Measurements from ENCODE around the gene BRSK2. TPM values are rescaled to one million over a fixed set of nuclear protein-coding genes. Genes with fewer than 3 reads are reported as not detected.

The BRSK2 gene
- total and polyA plus RNA-seq, 9 of the 15 experiments (the other 6 are each of a cell fraction or from before 2014, with no cell fraction given) = 0.06 to 0.52 (median 0.18) TPM; not detected in 5

DNA sequence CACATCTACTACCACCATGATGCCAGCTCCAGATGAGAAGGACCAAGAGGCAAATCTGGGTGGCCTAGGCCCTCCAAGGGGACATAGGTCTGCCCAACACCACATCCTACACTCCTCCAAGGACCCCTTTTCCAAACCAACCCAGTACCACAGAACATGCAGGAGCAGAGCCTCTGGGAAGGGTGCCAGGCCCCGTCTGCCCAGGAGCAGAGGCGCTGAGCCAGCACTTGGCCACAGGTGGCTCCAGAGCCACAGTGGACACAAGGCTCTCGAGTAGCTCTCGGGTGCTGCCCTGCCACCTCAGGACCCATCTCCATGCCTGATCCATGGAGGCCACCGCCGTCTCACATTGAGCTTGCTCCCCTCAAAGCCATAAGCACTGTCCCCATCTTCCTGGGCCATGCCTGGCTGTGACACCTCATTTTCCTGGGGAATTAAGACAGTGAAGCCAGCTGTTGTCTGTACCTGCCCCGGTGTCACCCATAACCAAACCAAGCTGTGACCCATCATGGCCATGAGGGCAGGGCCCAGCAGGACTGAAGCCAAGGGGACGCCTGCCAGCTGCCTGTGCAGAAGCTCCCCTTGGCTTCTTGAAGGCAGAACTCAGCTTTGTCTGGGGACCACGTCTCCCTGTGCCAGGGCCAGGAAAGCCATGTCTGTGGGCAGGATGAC, 89.4 kb downstream of the BRSK2 start:
- BruUV-seq (replicated peaks) = no TSS peak
- no peak for ATAC-seq
- H3K36me3 ChIP-seq (ENCODE audit: control insufficient read depth, insufficient read depth, low read length) = peaks cover 9% of the 10 kb centered on the region; the same call in 1 of the 3 replicates
- TF ChIP-seq KDM5B (IDR thresholded peaks at IDR 0.05; ENCODE audit: insufficient replicate concordance, low read depth, low read length) (no peak), YY1 (IDR thresholded peaks at IDR 0.05; ENCODE audit: borderline replicate concordance in 1 of 3, control insufficient read depth in 1 of 3, extremely low read depth in 1 of 3, insufficient read depth in 3 of 3, insufficient read length in 1 of 3, insufficient replicate concordance in 2 of 3, low read depth in 1 of 3, low read length in 2 of 3) (no peak), GATAD2A (IDR thresholded peaks at IDR 0.05) (no peak), ZNF436 (CRISPR knock-in tag; IDR thresholded peaks at IDR 0.05) (no peak), SIRT6 (IDR thresholded peaks at IDR 0.05; ENCODE audit: low read depth, low read length) (no peak), ZFX (CRISPR knock-in tag; IDR thresholded peaks at IDR 0.05) (no peak), MAFK (IDR thresholded peaks at IDR 0.05; ENCODE audit: low read length) (no peak), SMARCC2 (IDR thresholded peaks at IDR 0.05; ENCODE audit: low read depth) (no peak), KHSRP (IDR thresholded peaks at IDR 0.05) (no peak), EWSR1 (IDR thresholded peaks at IDR 0.05; ENCODE audit: borderline replicate concordance, low read depth, partially characterized antibody) (no peak), HNRNPH1 (optimal IDR thresholded peaks at IDR 0.05; ENCODE audit: low read depth, low read length) (no peak), TAF7 (tag; IDR thresholded peaks at IDR 0.05) (no peak)
- TF ChIP-seq, protein P1, sequence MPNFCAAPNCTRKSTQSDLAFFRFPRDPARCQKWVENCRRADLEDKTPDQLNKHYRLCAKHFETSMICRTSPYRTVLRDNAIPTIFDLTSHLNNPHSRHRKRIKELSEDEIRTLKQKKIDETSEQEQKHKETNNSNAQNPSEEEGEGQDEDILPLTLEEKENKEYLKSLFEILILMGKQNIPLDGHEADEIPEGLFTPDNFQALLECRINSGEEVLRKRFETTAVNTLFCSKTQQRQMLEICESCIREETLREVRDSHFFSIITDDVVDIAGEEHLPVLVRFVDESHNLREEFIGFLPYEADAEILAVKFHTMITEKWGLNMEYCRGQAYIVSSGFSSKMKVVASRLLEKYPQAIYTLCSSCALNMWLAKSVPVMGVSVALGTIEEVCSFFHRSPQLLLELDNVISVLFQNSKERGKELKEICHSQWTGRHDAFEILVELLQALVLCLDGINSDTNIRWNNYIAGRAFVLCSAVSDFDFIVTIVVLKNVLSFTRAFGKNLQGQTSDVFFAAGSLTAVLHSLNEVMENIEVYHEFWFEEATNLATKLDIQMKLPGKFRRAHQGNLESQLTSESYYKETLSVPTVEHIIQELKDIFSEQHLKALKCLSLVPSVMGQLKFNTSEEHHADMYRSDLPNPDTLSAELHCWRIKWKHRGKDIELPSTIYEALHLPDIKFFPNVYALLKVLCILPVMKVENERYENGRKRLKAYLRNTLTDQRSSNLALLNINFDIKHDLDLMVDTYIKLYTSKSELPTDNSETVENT (CRISPR knock-in tag; IDR thresholded peaks at IDR 0.05) = no peak
- TF ChIP-seq, protein P2, sequence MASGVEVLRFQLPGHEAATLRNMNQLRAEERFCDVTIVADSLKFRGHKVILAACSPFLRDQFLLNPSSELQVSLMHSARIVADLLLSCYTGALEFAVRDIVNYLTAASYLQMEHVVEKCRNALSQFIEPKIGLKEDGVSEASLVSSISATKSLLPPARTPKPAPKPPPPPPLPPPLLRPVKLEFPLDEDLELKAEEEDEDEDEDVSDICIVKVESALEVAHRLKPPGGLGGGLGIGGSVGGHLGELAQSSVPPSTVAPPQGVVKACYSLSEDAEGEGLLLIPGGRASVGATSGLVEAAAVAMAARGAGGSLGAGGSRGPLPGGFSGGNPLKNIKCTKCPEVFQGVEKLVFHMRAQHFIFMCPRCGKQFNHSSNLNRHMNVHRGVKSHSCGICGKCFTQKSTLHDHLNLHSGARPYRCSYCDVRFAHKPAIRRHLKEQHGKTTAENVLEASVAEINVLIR (CRISPR knock-in tag; IDR thresholded peaks at IDR 0.05) = no peak
- TF ChIP-seq, protein P3, sequence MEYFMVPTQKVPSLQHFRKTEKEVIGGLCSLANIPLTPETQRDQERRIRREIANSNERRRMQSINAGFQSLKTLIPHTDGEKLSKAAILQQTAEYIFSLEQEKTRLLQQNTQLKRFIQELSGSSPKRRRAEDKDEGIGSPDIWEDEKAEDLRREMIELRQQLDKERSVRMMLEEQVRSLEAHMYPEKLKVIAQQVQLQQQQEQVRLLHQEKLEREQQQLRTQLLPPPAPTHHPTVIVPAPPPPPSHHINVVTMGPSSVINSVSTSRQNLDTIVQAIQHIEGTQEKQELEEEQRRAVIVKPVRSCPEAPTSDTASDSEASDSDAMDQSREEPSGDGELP (CRISPR knock-in tag; IDR thresholded peaks at IDR 0.05; ENCODE audit: borderline replicate concordance) = no peak

More for the DNA sequence above, 89.4 kb downstream of the BRSK2 start:
- H3K4me3 ChIP-seq = no peak overlapping the region
- ChIA-PET POLR2A (interaction anchor here (1.0 kb wide), 1 partner anchor 272 kb away, joined by 4 read pairs; no protein-coding TSS in a partner anchor), CTCF (ENCODE audit: low intra/inter-chr PET ratio) (no interaction called here)
- no peak overlapping the region for H3K9ac ChIP-seq (ENCODE audit: insufficient read depth in 1 of 2, low read depth in 2 of 2, low read length in 2 of 2)
- WGBS (ENCODE audit: insufficient coverage, low coverage, missing lambda C conversion rate) = 84% methylated on average over 9 of the region's 9 CpGs
- in situ Hi-C loops (cut with MboI) (no loop called here), intact Hi-C loops (cut with micrococcal nuclease) (no loop called here)
- H3K79me2 ChIP-seq (ENCODE audit: control insufficient read depth, insufficient read depth, low read length) = no peaks in the 10 kb centered on the region
- H2AFZ ChIP-seq (ENCODE audit: low read depth, low read length) = no peak overlapping the region
- H3K4me2 ChIP-seq (ENCODE audit: insufficient read depth, low read length) = no peak overlapping the region
- H3K27me3 ChIP-seq (ENCODE audit: control insufficient read depth in 2 of 2, insufficient read depth in 2 of 2, low read length in 2 of 2) = no peaks in the 10 kb centered on the region
- peaks cover 0 to 13% of the 10 kb centered on the region in 2 experiments; a peak in 1 of 5 replicates for H3K4me1 ChIP-seq (replicated peaks in 1 of 2; ENCODE audit: control insufficient read depth in 2 of 2, insufficient read depth in 2 of 2, low read length in 2 of 2)
- H3K9me3 ChIP-seq (replicated peaks; ENCODE audit: control insufficient read depth, insufficient read depth, low read depth, low read length) = no peaks in the 10 kb centered on the region
- H3K9me1 ChIP-seq (ENCODE audit: control insufficient read depth, insufficient read depth, low read length) = no peaks in the 10 kb centered on the region
- DNase-seq (ENCODE audit: extremely low read depth in 1 of 4, low spot score in 3 of 4) (no peak), FAIRE-seq (no peak)
- H3K27ac ChIP-seq (ENCODE audit: extremely low read depth, low read depth, low read length) = no peak overlapping the region
- H4K20me1 ChIP-seq (replicated peaks; ENCODE audit: control insufficient read depth, insufficient read depth, low read length) = peaks cover 15% of the 10 kb centered on the region

Data from K562 (cell line).